ENCODE measurements around the gene SOS1.

Gene SOS1

DNA sequence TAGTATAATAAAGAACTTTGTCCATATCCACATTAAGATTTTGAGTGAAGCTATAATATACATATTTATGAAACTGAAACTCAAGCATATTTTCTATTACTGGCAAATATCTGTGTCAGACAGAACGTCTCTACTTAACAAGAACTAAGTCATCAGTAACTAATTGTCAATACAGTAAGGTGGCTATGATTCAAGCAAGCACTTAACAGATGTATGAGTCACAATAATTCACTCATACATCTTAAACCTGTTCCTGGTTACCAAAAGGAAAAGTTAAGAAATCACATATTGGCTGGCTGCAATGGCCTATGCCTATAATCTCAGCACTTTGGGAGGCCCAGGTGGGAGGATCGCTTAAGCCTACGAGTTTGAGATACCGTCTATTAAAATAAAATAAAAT is 96.0 kb downstream of the SOS1 start:
- no peak for DNase-seq (ENCODE audit: low read depth in 3 of 3)

- no peak for DNase-seq (ENCODE audit: low read depth in 3 of 3)
These were observed 97.2 kb downstream of the SOS1 start for GRCh38 chr2:39023649-39024048.

DNA sequence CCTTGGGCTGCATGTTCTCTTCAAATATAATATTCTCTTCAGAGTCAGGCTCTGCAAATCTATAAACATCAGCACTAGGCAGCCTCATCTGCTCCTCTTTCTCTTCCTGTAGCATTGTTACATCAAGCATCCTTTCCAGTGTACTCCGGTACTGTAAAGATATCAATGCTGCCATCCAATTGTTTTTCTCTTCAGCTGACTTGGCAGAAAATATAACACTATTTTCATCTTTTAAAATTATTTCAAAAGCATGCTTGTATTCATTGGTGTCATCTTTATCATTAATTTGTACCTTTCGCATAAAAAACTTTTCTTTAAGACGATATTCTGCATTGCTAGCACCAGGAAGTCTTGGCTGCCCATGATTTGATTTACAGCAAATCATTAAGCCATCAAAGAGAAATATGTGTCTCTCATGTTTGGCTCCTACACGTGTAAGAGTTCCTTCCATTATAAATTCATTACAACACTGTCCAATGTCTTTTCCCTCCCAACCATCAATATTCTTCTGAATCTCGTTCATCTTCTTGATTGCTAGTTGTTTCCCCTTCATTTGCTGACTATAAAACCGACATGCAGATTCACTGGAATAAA is 98.1 kb downstream of the SOS1 start:
- no peak for DNase-seq (ENCODE audit: low read depth in 3 of 3)

- DNase-seq (ENCODE audit: low read depth in 3 of 3): no peak
These were observed 100.5 kb downstream of the SOS1 start for GRCh38 chr2:39020383-39020782.

DNA sequence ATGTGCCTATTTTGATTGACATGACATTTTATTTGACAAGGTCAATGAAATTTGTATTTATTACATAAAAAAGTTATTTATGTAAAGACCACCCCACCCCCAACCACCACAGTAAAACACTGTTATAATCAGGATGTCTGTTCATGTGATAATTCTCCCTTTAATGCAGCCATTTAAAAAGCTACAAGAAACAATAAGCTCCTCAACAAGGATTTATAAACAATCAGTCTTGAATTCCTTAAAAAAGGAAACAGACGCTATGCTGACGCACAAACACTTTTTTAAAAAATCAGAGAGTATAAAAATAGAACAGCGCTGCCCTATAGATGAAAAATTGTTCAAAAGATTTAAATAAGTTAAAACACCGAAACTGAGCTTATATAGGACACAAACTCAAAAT is 102.2 kb downstream of the SOS1 start:
- DNase-seq (ENCODE audit: low read depth in 3 of 3): no peak

- DNase-seq (ENCODE audit: low read depth in 3 of 3): no peak
These were observed 103.5 kb downstream of the SOS1 start for GRCh38 chr2:39017334-39017733.

GRCh38 chr2:39015424-39015823 is 105.4 kb downstream of the SOS1 start:
- no peak for DNase-seq (ENCODE audit: low read depth in 3 of 3)

DNA sequence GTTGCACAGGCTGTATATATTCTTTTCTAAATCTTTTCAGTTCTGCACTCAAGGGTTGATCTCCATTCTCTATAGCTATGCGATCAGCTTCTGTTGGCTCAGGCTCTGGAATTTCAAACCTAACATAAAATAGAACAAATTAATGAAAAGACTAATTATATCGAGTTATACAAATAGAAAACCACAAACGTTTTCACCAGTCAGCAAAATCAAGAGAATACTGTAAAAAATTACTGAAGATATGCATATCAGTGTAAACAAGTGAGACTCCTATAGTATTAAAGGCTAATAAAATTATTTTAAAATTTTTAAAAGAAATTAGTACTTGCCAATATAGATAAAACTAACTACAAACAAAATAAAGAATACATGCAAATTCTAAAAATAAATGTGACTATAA is 107.0 kb downstream of the SOS1 start:
- no peak for DNase-seq (ENCODE audit: low read depth in 3 of 3)

GRCh38 chr2:39008665-39009064 is 112.2 kb downstream of the SOS1 start:
- no peak for DNase-seq (ENCODE audit: low read depth in 3 of 3)

DNA sequence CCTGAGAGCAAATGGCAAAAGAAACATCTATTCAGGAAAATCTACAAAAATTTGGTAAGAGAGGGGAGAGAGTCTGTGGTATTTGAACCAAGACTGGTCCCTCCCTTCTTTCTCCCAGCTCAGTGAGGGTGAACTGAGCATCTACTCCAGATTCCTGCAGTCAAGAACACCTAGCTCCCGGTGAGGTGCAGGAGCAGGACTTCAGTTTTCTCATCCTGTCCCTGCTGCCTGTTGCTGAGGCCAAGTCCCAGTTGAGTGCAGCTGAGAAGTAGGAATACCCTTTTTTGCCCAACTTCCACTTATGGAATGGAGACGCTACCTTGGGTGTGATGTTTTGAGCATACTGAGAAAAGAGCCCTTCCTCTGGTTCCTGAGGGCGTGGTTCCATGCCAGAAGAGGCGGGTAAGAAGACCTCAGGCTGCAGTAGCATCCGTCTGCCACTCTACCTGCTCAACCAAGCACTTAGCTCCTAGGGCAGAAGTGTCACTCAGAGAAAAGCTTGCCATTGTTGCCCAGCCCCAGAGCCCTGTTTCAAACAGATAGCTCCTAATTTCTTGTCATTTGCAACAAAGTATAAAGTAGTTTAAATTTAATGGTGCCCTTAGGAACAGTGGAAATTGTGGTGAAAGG is 112.9 kb downstream of the SOS1 start:
- no peak for DNase-seq (ENCODE audit: low read depth in 3 of 3)

GRCh38 chr2:39000552-39000951 is 120.3 kb downstream of the SOS1 start:
- DNase-seq (ENCODE audit: low read depth in 3 of 3): no peak

DNA sequence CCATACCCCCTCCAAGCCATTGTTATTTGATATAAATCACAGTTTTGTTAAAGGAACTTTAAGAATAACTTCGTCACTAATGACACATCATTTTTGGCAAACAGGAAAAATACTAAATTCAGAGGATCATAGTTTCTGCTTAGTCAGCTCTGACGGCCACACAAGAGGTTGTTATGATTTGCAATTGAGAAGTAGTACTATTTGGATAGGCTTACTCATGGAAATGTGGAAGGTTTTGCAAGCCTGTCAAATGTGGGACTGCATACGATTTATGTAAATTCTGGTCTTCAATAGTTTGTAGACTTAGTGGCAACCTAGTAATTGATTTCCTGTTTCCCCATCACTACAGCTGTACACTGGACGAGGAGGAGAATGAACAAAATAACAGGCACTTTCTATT is 123.1 kb downstream of the SOS1 start:
- DNase-seq (ENCODE audit: low read depth in 3 of 3): no peak

GRCh38 chr2:38991899-38992298 is 129.0 kb downstream of the SOS1 start:
- DNase-seq (ENCODE audit: low read depth in 3 of 3): no peak

- DNase-seq (ENCODE audit: low read depth in 3 of 3): no peak
These were observed 132.1 kb downstream of the SOS1 start for GRCh38 chr2:38988716-38989115.

GRCh38 chr2:38982498-38982897 is 138.4 kb downstream of the SOS1 start:
- no peak for DNase-seq (ENCODE audit: low read depth in 3 of 3)

DNA sequence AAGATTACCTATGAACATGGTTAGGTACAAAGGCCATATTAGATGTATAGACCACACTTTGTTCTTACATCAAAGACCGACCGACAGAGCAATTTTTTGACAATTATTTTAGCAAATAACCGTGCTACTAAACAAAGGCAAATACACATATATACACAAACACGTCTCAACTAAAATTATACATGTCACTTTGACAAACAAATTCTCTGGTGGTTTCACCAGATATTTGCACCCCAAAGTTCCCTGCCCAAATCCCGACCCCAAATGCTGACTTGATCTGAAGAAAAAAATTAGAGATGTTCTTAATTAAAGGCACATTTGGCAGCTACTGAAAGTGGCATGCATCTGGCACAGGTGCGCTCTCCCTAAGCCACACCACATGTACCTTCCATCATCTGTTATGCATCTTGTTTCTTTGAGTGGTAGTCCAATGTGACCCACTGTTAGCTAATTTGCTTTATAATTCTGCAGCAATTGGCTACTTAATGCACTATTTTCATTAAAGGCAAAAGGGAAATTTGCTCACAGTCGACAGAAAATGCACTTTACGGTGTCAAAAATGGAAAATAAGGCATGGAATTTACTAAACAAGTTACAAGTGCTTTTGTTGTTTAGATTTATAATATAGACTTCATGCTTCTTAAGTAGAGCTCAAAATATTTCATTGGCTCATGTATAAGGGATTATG is 139.0 kb downstream of the SOS1 start:
- DNase-seq (ENCODE audit: low read depth in 3 of 3): no peak

GRCh38 chr2:38981003-38981669 is 139.7 kb downstream of the SOS1 start:
- no peak for DNase-seq (ENCODE audit: low read depth in 3 of 3)

DNA sequence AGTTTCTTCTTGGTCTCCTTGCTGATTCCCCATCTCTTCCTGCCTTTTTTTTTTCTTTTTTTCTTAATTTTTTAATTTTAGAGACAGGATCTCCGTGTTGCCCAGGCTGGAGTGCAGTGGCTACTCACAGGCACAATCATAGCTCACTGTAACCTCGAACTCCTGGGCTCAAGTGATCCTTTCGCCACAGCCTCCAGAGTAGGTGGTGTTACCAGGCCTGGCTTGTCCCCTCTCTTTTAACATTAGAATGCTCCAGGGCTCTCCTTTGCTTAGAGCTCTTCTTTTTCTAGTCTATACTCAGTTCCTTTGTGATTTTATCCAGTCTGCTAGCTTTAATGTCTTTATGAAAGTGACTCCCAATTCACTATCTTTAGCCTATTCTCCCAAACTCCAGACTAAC is 141.9 kb downstream of the SOS1 start:
- DNase-seq (ENCODE audit: low read depth in 3 of 3): no peak

DNA sequence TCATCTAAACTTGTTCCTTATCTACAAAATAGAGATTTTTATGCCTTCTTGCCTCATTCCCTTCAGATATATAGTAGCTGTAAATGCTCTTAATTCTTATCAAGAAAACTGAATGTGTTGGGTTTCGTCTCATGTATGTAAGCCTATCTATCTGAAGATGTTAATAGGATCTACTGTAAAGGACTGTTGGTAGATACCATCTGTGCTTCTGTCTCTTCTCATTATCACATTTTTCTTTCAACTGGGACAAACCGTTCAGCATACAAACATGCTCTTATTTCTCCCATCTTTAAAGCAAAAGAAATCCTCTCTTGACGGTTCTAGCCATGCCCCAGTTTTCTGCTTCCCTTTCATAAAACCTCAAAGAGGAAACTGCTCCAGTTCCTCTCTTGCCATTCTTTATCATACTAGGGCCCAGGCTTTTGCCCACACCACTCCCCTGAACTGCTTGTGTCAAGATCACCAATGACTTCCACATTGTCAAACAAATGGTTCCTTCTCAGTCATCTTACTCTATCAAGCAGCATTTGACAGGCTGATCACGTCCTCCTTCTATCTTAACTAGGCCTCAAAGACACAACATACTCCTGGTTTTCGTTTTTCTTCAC is 142.5 kb downstream of the SOS1 start:
- no peak for DNase-seq (ENCODE audit: low read depth in 3 of 3)

- DNase-seq (ENCODE audit: low read depth in 3 of 3): no peak
These were observed 143.8 kb downstream of the SOS1 start for GRCh38 chr2:38977047-38977446.

- DNase-seq (ENCODE audit: low read depth in 3 of 3): no peak
These were observed 145.8 kb downstream of the SOS1 start for GRCh38 chr2:38975042-38975441.

DNA sequence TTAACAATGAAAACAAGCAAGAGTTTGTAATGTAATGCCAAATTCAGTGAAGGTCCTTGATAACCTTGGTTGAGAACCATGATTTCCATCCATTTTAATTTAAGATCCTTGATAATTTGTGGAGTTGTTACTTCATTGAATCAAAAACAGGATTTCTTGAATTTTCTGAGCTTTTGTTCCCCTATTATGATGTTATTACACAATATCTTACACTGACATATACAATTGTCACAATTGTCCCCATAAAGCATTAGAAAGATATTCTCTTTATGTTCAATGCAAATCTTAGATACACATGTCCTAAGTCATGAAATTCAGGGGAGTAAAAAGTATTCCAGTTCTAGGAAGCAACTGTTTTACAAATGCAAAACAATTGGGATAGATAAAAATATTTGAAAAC is 147.6 kb downstream of the SOS1 start:
- no peak for DNase-seq (ENCODE audit: low read depth in 3 of 3)

- no peak for DNase-seq (ENCODE audit: low read depth in 3 of 3)
These were observed 149.5 kb downstream of the SOS1 start for GRCh38 chr2:38971377-38971776.

Data from stimulated activated CD4-positive, alpha-beta T cell treated with anti-CD3 and anti-CD28 coated beads, TNF-alpha, amount 100 ng/mL, for 48 hours (primary cell).